Activated B cell treated with CpG ODN at 0.5 μM for 24 hours (primary cell): ENCODE results near the gene LRCH1. TPM values are rescaled to one million over a fixed set of nuclear protein-coding genes. Genes with fewer than 3 reads are reported as not detected.

Experiments used
- ATAC-seq: fragments of 200-7000 bp; cut with Tn5 transposase; one replicate; pipeline ENCODE4 v1.10.0; 2021; ENCODE audit warnings: low read depth, mild to moderate bottlenecking, moderate library complexity
- CTCF ChIA-PET: fragments of 350-600 bp; sonication (Branson Sonifier 250); formaldehyde crosslinking; loops from one replicate; lab custom pipeline; 2021; ENCODE audit warnings: antibody characterized with exemption; lab: Charles Lee
- POLR2A ChIA-PET: fragments of 350-600 bp; sonication (Branson Sonifier 250); formaldehyde crosslinking; loops from one replicate; lab custom pipeline; 2021; ENCODE audit warnings: antibody characterized with exemption; lab: Charles Lee
- DNase-seq: peaks from one replicate; pipeline ENCODE4 v3.0.0; 2022
- H3K27ac Mint-ChIP-seq: one replicate; pipeline ENCODE4 v1.8.0; 2020; ENCODE audit warnings: mixed read lengths
- H3K27me3 Mint-ChIP-seq: one replicate; pipeline ENCODE4 v1.8.0; 2021; ENCODE audit warnings: mixed read lengths
- H3K36me3 Mint-ChIP-seq: one replicate; pipeline ENCODE4 v1.8.0; 2021; ENCODE audit warnings: low read depth, mixed read lengths
- H3K4me1 Mint-ChIP-seq: one replicate; pipeline ENCODE4 v1.8.0; 2021; ENCODE audit warnings: mixed read lengths
- H3K4me3 Mint-ChIP-seq: one replicate; pipeline ENCODE4 v1.8.0; 2020; ENCODE audit warnings: mild to moderate bottlenecking, mixed read lengths
- H3K9me3 Mint-ChIP-seq: one replicate; pipeline ENCODE4 v1.8.0; 2020; ENCODE audit warnings: mixed read lengths
- CTCF ChIP-seq: fragments of 200-600 bp; IDR thresholded peaks from one replicate; pipeline ENCODE4 v1.8.0; 2022; ENCODE audit warnings: antibody characterized with exemption, mild to moderate bottlenecking
- intact Hi-C: fragments of 100-400 bp; cut with micrococcal nuclease; formaldehyde crosslinking; loops from one replicate; pipeline ENCODE4 v1.15.1; 2024
- total RNA-seq: library from RNA; stranded (reverse); gene quantifications from 2 replicates; pipeline ENCODE4 v1.2.3, GENCODE V29; 2022

The LRCH1 gene
- total RNA-seq, 1 donor from 2014 or later: 46.3 TPM

DNA sequence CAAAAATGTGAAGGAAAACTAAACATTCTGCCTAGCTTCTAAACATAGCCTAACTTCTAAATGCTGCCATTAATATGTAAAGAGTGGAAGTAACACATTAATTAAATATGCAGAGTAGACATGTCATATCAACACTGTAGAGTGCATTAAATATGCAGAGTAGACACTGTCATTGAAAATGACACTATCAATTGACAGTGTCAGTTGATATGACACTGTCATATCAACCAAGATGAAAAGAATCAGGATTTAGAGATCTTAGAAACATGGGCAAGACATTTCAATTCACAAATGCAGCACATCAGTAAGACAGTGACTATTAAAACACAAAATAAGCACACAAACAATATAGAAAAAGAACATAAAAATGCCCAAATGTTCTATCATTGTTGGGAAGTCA lies 218.7 kb downstream of the LRCH1 start:
- ATAC-seq (no peak), DNase-seq (no peak)
- no peak overlapping the region for H3K27ac Mint-ChIP-seq
- no peak for TF ChIP-seq CTCF
- H3K4me1 Mint-ChIP-seq: no peaks in the 10 kb centered on the region
- no peaks in the 10 kb centered on the region for H3K9me3 Mint-ChIP-seq
- H3K27me3 Mint-ChIP-seq: no peaks in the 10 kb centered on the region
- ChIA-PET POLR2A (interaction anchor here (1.1 kb wide), 1 partner anchor 21 kb away, joined by 6 read pairs; no protein-coding TSS in a partner anchor), CTCF (no interaction called here)
- intact Hi-C loops: no loop called here
- H3K4me3 Mint-ChIP-seq: no peak overlapping the region
- peaks cover 60% of the 10 kb centered on the region for H3K36me3 Mint-ChIP-seq

GRCh38 chr13:46773541-46773940 lies 220.6 kb downstream of the LRCH1 start:
- CTCF ChIA-PET: interaction anchor here (1.1 kb wide), 1 partner anchor 12 kb away, joined by 4 read pairs; no protein-coding TSS in a partner anchor
- H3K27ac Mint-ChIP-seq: no peak overlapping the region
- H3K36me3 Mint-ChIP-seq: peaks cover 73% of the 10 kb centered on the region

DNA sequence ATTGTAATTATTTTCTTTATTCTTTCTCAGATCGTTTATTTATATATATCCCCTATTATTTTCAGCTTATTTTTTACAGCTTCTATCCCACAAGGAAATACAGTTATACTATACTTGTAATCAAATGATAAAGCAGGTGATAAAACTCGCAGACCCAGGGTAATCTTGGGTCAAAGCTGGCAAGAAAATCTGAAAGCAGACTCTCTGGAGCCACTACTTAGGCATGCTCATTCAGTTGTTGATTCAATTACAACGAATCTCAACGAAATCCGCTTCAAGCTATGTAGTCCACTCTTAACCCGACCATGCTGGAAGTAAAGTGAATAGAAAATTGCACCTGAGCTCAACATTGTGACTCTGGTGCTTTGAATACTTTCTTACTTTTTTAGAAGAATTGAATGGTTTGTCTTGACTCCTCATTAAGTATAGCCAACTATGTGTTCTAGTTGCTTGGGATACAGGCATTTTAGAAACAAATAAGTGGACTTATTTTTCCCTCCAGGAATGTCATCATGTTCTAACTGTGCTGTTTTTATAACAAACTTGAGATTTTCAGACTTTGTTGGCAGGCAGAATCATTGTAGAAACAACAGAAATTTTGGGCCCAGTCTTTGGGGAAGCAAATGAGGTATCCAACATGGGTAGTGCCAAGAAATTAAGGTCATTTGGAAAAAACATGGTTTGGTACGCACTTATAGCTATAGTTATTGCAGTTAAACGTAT lies 222.6 kb downstream of the LRCH1 start:
- H3K9me3 Mint-ChIP-seq: no peaks in the 10 kb centered on the region
- H3K27ac Mint-ChIP-seq: no peak overlapping the region
- intact Hi-C loops: no loop called here
- CTCF ChIA-PET: interaction anchor here (0.6 kb wide), 1 partner anchor 571 kb away, joined by 3 read pairs; no protein-coding TSS in a partner anchor
- H3K4me3 Mint-ChIP-seq: no peak overlapping the region
- no peaks in the 10 kb centered on the region for H3K27me3 Mint-ChIP-seq
- POLR2A ChIA-PET: no interaction called here
- ATAC-seq: no peak
- no peak for DNase-seq
- no peaks in the 10 kb centered on the region for H3K4me1 Mint-ChIP-seq
- H3K36me3 Mint-ChIP-seq: peaks cover 80% of the 10 kb centered on the region
- TF ChIP-seq CTCF: no peak

More at GRCh38 chr13:46773541-46773940, 220.6 kb downstream of the LRCH1 start:
- Mint-ChIP-seq H3K9me3 (no peaks in the 10 kb centered on the region), H3K27me3 (no peaks in the 10 kb centered on the region), H3K4me3 (no peak overlapping the region), H3K4me1 (no peaks in the 10 kb centered on the region)
- POLR2A ChIA-PET: no interaction called here
- no peak for TF ChIP-seq CTCF
- intact Hi-C loops: no loop called here
- no peak for ATAC-seq
- DNase-seq: no peak

GRCh38 chr13:46778095-46778494 lies 225.1 kb downstream of the LRCH1 start:
- H3K27me3 Mint-ChIP-seq: no peaks in the 10 kb centered on the region
- no peak overlapping the region for H3K27ac Mint-ChIP-seq
- no peak for ATAC-seq
- no peak for TF ChIP-seq CTCF
- POLR2A ChIA-PET: interaction anchor here (0.6 kb wide), 1 partner anchor 12 kb away, joined by 5 read pairs; no protein-coding TSS in a partner anchor
- no peak overlapping the region for H3K4me3 Mint-ChIP-seq
- no peaks in the 10 kb centered on the region for H3K9me3 Mint-ChIP-seq
- intact Hi-C loops: no loop called here
- DNase-seq: no peak
- H3K36me3 Mint-ChIP-seq: peaks cover 78% of the 10 kb centered on the region
- CTCF ChIA-PET: interaction anchor here (1.1 kb wide), 1 partner anchor 226 kb away, joined by 3 read pairs; no protein-coding TSS in a partner anchor
- H3K4me1 Mint-ChIP-seq: no peaks in the 10 kb centered on the region

DNA sequence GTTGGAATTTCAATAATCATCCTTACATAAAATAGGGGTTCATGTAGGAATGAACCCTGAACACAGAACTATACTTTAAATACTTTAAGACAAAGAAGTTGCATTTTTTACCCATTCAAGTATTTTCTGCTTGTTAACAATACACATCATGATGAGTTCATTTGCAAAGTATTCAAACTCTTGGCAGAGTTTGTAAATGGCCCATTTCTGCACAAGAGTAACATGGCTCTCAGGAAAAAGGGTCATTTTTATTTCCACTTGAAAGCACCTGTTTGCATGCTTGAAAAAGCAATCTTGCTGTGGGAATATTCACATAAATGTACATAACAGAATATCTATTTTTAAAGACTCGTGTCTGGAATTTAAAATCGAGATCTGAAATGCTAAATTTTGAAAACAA lies 225.9 kb downstream of the LRCH1 start:
- Mint-ChIP-seq H3K9me3 (no peaks in the 10 kb centered on the region), H3K27ac (no peak overlapping the region), H3K4me3 (no peak overlapping the region), H3K27me3 (no peaks in the 10 kb centered on the region), H3K4me1 (no peaks in the 10 kb centered on the region), H3K36me3 (peaks cover 73% of the 10 kb centered on the region)
- intact Hi-C loops: no loop called here
- ATAC-seq (no peak), DNase-seq (no peak)
- CTCF ChIA-PET: no interaction called here
- POLR2A ChIA-PET: no interaction called here
- TF ChIP-seq CTCF: no peak
